Transverse colon (tissue), 4 donors: ENCODE data around the gene FCHSD1.
A peak's percentile ranks its signal among the peaks of the same experiment; 100 is the strongest.

Experiments
- EP300 ChIP-seq: sonication (generic); formaldehyde crosslinking; IDR thresholded peaks from one replicate; pipeline ENCODE4 v1.6.1; 2017; ENCODE audit warnings: antibody characterized with exemption, low read depth
- POLR2A ChIP-seq: fragments of 450-650 bp; IDR thresholded peaks from one replicate; pipeline ENCODE4 v1.6.1; 2016; ENCODE audit warnings: antibody characterized with exemption, mild to moderate bottlenecking, moderate library complexity
- POLR2AphosphoS5 ChIP-seq, 3 donors: sonication (generic); formaldehyde crosslinking; IDR thresholded peaks; one replicate each; pipeline ENCODE4 v1.6.1; 2016; ENCODE audit warnings: antibody characterized with exemption in 3 of 3
- TF ChIP-seq, protein P1 (sequence below), 5 experiments: fragments of 200-600 bp in 3 of 5; fragments of 450-650 bp in 2 of 5; sonication (generic) in 3 of 5; IDR thresholded peaks; 1 replicate in 2 of 5; 2 replicates in 3 of 5; pipeline ENCODE4 v1.5.1; 2016 to 2017; ENCODE audit warnings: antibody characterized with exemption in 5 of 5, inconsistent platforms in 3 of 5, mild to moderate bottlenecking in 2 of 5, moderate library complexity in 1 of 5

DNA sequence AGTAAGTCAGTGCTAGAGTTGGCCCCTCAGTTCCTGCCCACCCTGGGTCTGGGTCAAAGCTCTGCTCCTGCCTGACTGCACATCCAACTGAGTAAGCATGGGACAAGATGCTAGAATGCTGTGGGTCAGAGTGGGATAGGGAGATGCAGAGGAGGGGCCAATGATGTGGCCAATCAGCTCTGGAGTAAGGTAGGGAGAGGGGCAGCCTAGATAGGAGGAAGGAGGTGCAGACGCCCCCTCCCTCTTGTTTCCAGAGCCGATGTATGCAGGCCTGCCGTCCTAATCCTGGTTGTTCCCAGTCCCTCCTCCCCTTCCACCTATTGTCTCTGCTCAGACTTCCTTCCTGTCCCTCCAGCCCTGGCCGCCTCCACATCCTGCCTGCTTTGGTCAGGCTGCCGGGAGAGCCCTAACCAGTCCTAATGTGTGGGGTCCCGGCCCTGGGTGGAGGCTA lies 29.6 kb upstream of the FCHSD1 start:
- TF ChIP-seq, protein P1, sequence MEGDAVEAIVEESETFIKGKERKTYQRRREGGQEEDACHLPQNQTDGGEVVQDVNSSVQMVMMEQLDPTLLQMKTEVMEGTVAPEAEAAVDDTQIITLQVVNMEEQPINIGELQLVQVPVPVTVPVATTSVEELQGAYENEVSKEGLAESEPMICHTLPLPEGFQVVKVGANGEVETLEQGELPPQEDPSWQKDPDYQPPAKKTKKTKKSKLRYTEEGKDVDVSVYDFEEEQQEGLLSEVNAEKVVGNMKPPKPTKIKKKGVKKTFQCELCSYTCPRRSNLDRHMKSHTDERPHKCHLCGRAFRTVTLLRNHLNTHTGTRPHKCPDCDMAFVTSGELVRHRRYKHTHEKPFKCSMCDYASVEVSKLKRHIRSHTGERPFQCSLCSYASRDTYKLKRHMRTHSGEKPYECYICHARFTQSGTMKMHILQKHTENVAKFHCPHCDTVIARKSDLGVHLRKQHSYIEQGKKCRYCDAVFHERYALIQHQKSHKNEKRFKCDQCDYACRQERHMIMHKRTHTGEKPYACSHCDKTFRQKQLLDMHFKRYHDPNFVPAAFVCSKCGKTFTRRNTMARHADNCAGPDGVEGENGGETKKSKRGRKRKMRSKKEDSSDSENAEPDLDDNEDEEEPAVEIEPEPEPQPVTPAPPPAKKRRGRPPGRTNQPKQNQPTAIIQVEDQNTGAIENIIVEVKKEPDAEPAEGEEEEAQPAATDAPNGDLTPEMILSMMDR (IDR thresholded peaks at IDR 0.05), result no peak
- TF ChIP-seq POLR2A, result peak; percentile 9
- TF ChIP-seq POLR2AphosphoS5 (IDR thresholded peaks at IDR 0.05), result no peak
- no peak for TF ChIP-seq EP300
